Measurements from ENCODE around the gene GAREM1. TPM values are rescaled to one million over a fixed set of nuclear protein-coding genes. Genes with fewer than 3 reads are reported as not detected.

The GAREM1 gene
- total RNA-seq, 1 experiment from 2014 or later: 7.0 TPM

- ATAC-seq (no peak), DNase-seq (ENCODE audit: low spot score) (no peak)
- Mint-ChIP-seq H3K27me3 (ENCODE audit: low read depth) (no peaks in the 10 kb centered on the region), H3K4me1 (peaks cover 15% of the 10 kb centered on the region), H3K4me3 (no peak overlapping the region), H3K36me3 (0 out of 2 replicates have a peak, but pooled peaks cover 5% of the 10 kb centered on the region), H3K27ac (no peak overlapping the region), H3K9me3 (no peaks in the 10 kb centered on the region)
- POLR2A ChIA-PET: no interaction called here
- no peak for TF ChIP-seq RORB (CRISPR knock-in tag; IDR thresholded peaks at IDR 0.05)
- TF ChIP-seq AFF4 (CRISPR knock-in tag; IDR thresholded peaks at IDR 0.05; ENCODE audit: borderline replicate concordance): no peak
- TF ChIP-seq GRHL2 (CRISPR knock-in tag; IDR thresholded peaks at IDR 0.05; ENCODE audit: insufficient replicate concordance, severe bottlenecking): no peak
- TF ChIP-seq EMX1 (CRISPR knock-in tag; IDR thresholded peaks at IDR 0.05): no peak
- no peak for TF ChIP-seq MAX (CRISPR knock-in tag; IDR thresholded peaks at IDR 0.05)
- no peak for TF ChIP-seq ATF6 (CRISPR knock-in tag; IDR thresholded peaks at IDR 0.05)
- no peak for TF ChIP-seq USF2 (CRISPR knock-in tag; IDR thresholded peaks at IDR 0.05)
- no peak for TF ChIP-seq CDX4 (CRISPR knock-in tag; IDR thresholded peaks at IDR 0.05; ENCODE audit: borderline replicate concordance)
- no peak for TF ChIP-seq ATF2 (CRISPR knock-in tag; IDR thresholded peaks at IDR 0.05; ENCODE audit: borderline replicate concordance, low read depth)
- TF ChIP-seq ZBTB43 (CRISPR knock-in tag; IDR thresholded peaks at IDR 0.05): no peak
- TF ChIP-seq OVOL2 (CRISPR knock-in tag; IDR thresholded peaks at IDR 0.05; ENCODE audit: borderline replicate concordance): no peak
- no peak for TF ChIP-seq FOXP4 (CRISPR knock-in tag; IDR thresholded peaks at IDR 0.05)
- TF ChIP-seq E2F4 (CRISPR knock-in tag; IDR thresholded peaks at IDR 0.05; ENCODE audit: borderline replicate concordance, low read depth): no peak
- no peak for TF ChIP-seq ZNF121 (CRISPR knock-in tag; IDR thresholded peaks at IDR 0.05)
- TF ChIP-seq ZNF232 (CRISPR knock-in tag; IDR thresholded peaks at IDR 0.05): no peak
- TF ChIP-seq NR3C1 (CRISPR knock-in tag; conservative IDR thresholded peaks at IDR 0.05; ENCODE audit: low read depth): no peak
- TF ChIP-seq ESRRA (CRISPR knock-in tag; IDR thresholded peaks at IDR 0.05; ENCODE audit: borderline replicate concordance): no peak
- no peak for TF ChIP-seq ZNF281 (CRISPR knock-in tag; IDR thresholded peaks at IDR 0.05)
- TF ChIP-seq NR1H2 (CRISPR knock-in tag; IDR thresholded peaks at IDR 0.05): no peak
- no peak for TF ChIP-seq ZNF671 (CRISPR knock-in tag; IDR thresholded peaks at IDR 0.05)
- CTCF ChIA-PET: interaction anchor here (0.7 to 1.2 kb wide), 2 partner anchors 22 to 285 kb away, joined by 3 read pairs; no protein-coding TSS in a partner anchor
Measured at GRCh38 chr18:32267463-32267862, 203.2 kb downstream of the GAREM1 start.
